Suprapubic skin (tissue), 3 donors: ENCODE results near the gene ULK4.

Experiments
- CTCF ChIP-seq, 2 donors: fragments of 200-600 bp in 1 of 2; fragments of 450-650 bp in 1 of 2; sonication (generic) in 1 of 2; IDR thresholded peaks; one replicate each; pipeline ENCODE4 v1.5.1; 2016 to 2019; ENCODE audit warnings: antibody characterized with exemption in 2 of 2, mild to moderate bottlenecking in 1 of 2, moderate library complexity in 1 of 2
- EP300 ChIP-seq: sonication (generic); formaldehyde crosslinking; IDR thresholded peaks from one replicate; pipeline ENCODE4 v1.6.1; 2017; ENCODE audit warnings: antibody characterized with exemption
- POLR2A ChIP-seq, 2 donors: fragments of 450-650 bp; IDR thresholded peaks; one replicate each; pipeline ENCODE4 v1.6.1; 2017; ENCODE audit warnings: antibody characterized with exemption in 2 of 2, mild to moderate bottlenecking in 2 of 2, moderate library complexity in 2 of 2

DNA sequence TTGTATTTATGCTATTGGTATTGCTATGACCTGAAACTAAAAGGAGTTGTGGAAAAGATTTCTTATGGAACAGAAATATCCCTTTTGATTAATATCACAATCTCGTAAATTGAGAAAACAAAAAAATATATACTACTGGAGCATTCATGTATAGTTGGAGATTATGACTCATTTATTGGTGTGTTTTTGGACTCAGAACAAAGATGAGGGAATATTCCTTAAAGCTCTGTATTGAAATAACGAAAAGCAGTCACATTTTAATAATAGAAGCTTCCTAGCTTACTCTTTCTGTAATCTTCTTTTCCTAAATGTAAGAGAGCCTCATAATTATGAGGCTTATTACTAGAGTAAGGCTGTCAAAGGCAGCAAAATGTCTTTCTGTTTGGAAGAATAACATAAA lies 748.3 kb downstream of the ULK4 start:
- TF ChIP-seq CTCF (IDR thresholded peaks at IDR 0.05) (no peak), POLR2A (IDR thresholded peaks at IDR 0.05) (no peak), EP300 (no peak)
